Dedifferentiated amniotic fluid mesenchymal stem cell (primary cell): ENCODE measurements around the gene MADD.
"Not testable (repeated sequence)": the region's sequence is repeated elsewhere in the genome, so short reads cannot be mapped to it uniquely, and the experiment has no call there.

Experiments used
- DNase-seq: peaks from one replicate; pipeline ENCODE4 v3.0.0-alpha.2; 2016; ENCODE audit errors: extremely low spot score

The MADD gene

GRCh38 chr11:47318166-47318565 lies 48.2 kb downstream of the MADD start:
- no peak for DNase-seq

- DNase-seq, result no peak
Observed at GRCh38 chr11:47324520-47324919, 54.6 kb downstream of the MADD start.

GRCh38 chr11:47325271-47326041 lies 55.5 kb downstream of the MADD start:
- no peak for DNase-seq

GRCh38 chr11:47326198-47326597 lies 56.3 kb downstream of the MADD start:
- no peak for DNase-seq

GRCh38 chr11:47327025-47327424 lies 57.1 kb downstream of the MADD start:
- DNase-seq, result no peak

- no peak for DNase-seq
Observed at GRCh38 chr11:47327949-47328348, 58.0 kb downstream of the MADD start.

- no peak for DNase-seq
Observed at GRCh38 chr11:47328449-47329390, 58.8 kb downstream of the MADD start.

GRCh38 chr11:47329431-47329986 lies 59.6 kb downstream of the MADD start:
- no peak for DNase-seq

- peak; percentile 15 for DNase-seq
Observed at GRCh38 chr11:47329987-47330931, 60.3 kb downstream of the MADD start.

GRCh38 chr11:47331454-47332302 lies 61.7 kb downstream of the MADD start:
- no peak for DNase-seq

GRCh38 chr11:47332303-47332711 lies 62.4 kb downstream of the MADD start:
- no peak for DNase-seq

- no peak for DNase-seq
Observed at GRCh38 chr11:47332791-47333525, 63.0 kb downstream of the MADD start.

GRCh38 chr11:47333526-47333845 lies 63.6 kb downstream of the MADD start:
- no peak for DNase-seq

- no peak for DNase-seq
Observed at GRCh38 chr11:47333886-47334443, 64.0 kb downstream of the MADD start.

GRCh38 chr11:47334699-47335411 lies 64.9 kb downstream of the MADD start:
- not testable (repeated sequence) for DNase-seq

- DNase-seq, result no peak
Observed at GRCh38 chr11:47335733-47336132, 65.8 kb downstream of the MADD start.

GRCh38 chr11:47336595-47336994 lies 66.7 kb downstream of the MADD start:
- DNase-seq, result no peak

- DNase-seq, result no peak
Observed at GRCh38 chr11:47337229-47337924, 67.4 kb downstream of the MADD start.
